SK-MEL-5 (cell line): Measurements from ENCODE around the gene SLC25A11. TPM values are rescaled to one million over a fixed set of nuclear protein-coding genes. Genes with fewer than 3 reads are reported as not detected.
"Not testable (repeated sequence)": the region's sequence is repeated elsewhere in the genome, so short reads cannot be mapped to it uniquely, and the experiment has no call there.

Experiments used
- DNase-seq: peaks from one replicate; pipeline ENCODE4 v3.0.0-alpha.2; 2016; ENCODE audit warnings: low read depth, low spot score
- in situ Hi-C: cut with HindIII; loops from 2 replicates; pipeline ENCODE4 v1.10.0; 2016; ENCODE audit warnings: low sequenced_read_pairs, high pct_unique_total_duplicates, low pct_unique_long_range_greater_than_20kb
- total RNA-seq: library from RNA; depleted of rRNA; stranded (reverse); fragments of >200 nt; shearing (Covaris generic); gene quantifications from 2 replicates; pipeline ENCODE4 v1.2.3, GENCODE V29; 2014

The SLC25A11 gene
- total RNA-seq, 1 experiment from 2014 or later, result 115 TPM

- no peak for DNase-seq
- in situ Hi-C loops, result no loop called here
These were observed 4.2 kb downstream of the SLC25A11 start for GRCh38 chr17:4935650-4936049.

- in situ Hi-C loops, result no loop called here
- peak; percentile 47 for DNase-seq
These were observed 5.5 kb downstream of the SLC25A11 start for GRCh38 chr17:4934173-4934979.

GRCh38 chr17:4933646-4934045 is 6.2 kb downstream of the SLC25A11 start:
- DNase-seq, result no peak
- in situ Hi-C loops, result no loop called here

- in situ Hi-C loops, result no loop called here
These were observed 7.1 kb downstream of the SLC25A11 start for GRCh38 chr17:4932756-4933155.

GRCh38 chr17:4931963-4932362 is 7.9 kb downstream of the SLC25A11 start, which contains the start of gene GP1BA:
GP1BA (plus strand) TSS chr17:4932277; CDS start chr17:4932605, 328 bp downstream.
- DNase-seq, result no peak
- in situ Hi-C loops, result no loop called here

More at GRCh38 chr17:4932756-4933155, 7.1 kb downstream of the SLC25A11 start:
- no peak for DNase-seq

- DNase-seq, result no peak
- in situ Hi-C loops, result no loop called here
These were observed 11.0 kb downstream of the SLC25A11 start for GRCh38 chr17:4928881-4929280.

GRCh38 chr17:4926577-4927335 is 13.1 kb downstream of the SLC25A11 start:
- in situ Hi-C loops, DNase-seq: not testable (repeated sequence)

GRCh38 chr17:4921320-4921719 is 18.5 kb downstream of the SLC25A11 start:
- in situ Hi-C loops, result no loop called here

GRCh38 chr17:4920351-4921048 is 19.3 kb downstream of the SLC25A11 start:
- in situ Hi-C loops, result no loop called here

More at GRCh38 chr17:4921320-4921719, 18.5 kb downstream of the SLC25A11 start:
- DNase-seq, result no peak

GRCh38 chr17:4919511-4920047 is 20.3 kb downstream of the SLC25A11 start:
- in situ Hi-C loops, result no loop called here
- no peak for DNase-seq

More at GRCh38 chr17:4920351-4921048, 19.3 kb downstream of the SLC25A11 start:
- DNase-seq, result no peak

GRCh38 chr17:4914551-4914950 is 25.3 kb downstream of the SLC25A11 start:
- in situ Hi-C loops, result not testable (repeated sequence)

GRCh38 chr17:4913994-4914393 is 25.9 kb downstream of the SLC25A11 start:
- DNase-seq, result peak; percentile 19
- in situ Hi-C loops, result no loop called here

More at GRCh38 chr17:4914551-4914950, 25.3 kb downstream of the SLC25A11 start:
- not testable (repeated sequence) for DNase-seq

- peak; percentile 91 for DNase-seq
- in situ Hi-C loops, result no loop called here
These were observed 30.9 kb downstream of the SLC25A11 start for GRCh38 chr17:4908711-4909496.

GRCh38 chr17:4908301-4908700 is 31.5 kb downstream of the SLC25A11 start:
- DNase-seq, result peak; percentile 66
- in situ Hi-C loops, result no loop called here

GRCh38 chr17:4906642-4907041 is 33.2 kb downstream of the SLC25A11 start:
- DNase-seq, in situ Hi-C loops: not testable (repeated sequence)

GRCh38 chr17:4903051-4903818 is 36.6 kb downstream of the SLC25A11 start, which contains the start of gene CHRNE:
CHRNE (minus strand) TSS chr17:4903098; CDS start chr17:4903063, 35 bp downstream.
- DNase-seq, result peak; percentile 78
- in situ Hi-C loops, result no loop called here
